OCI-LY7 (cell line): ENCODE results near the gene ASAP3. TPM values are rescaled to one million over a fixed set of nuclear protein-coding genes. Genes with fewer than 3 reads are reported as not detected.

Source experiments
- BruUV-seq: library from RNA; stranded (reverse); fragments of 400-500 nt; replicated peaks from 2 replicates; lab custom pipeline; 2021; lab: Mats Ljungman, UMichigan
- CTCF ChIA-PET: fragments of 300-600 bp; sonication (Branson Sonifier 250); formaldehyde crosslinking; loops from one replicate; lab custom pipeline; 2022; ENCODE audit warnings: antibody characterized with exemption; ENCODE audit not compliant: unreplicated experiment; lab: Charles Lee
- POLR2A ChIA-PET: fragments of 300-600 bp; sonication (Branson Sonifier 250); formaldehyde crosslinking; loops from one replicate; lab custom pipeline; 2022; ENCODE audit warnings: antibody characterized with exemption; lab: Charles Lee
- DNase-seq: peaks from one replicate; pipeline ENCODE4 v3.0.0-alpha.2; 2015; ENCODE audit warnings: low spot score
- H2AFZ ChIP-seq: fragments of 200-600 bp; sonication (generic), shearing (Covaris generic); 2 replicates; pipeline ENCODE4 v1.6.1; 2014; ENCODE audit warnings: mild to moderate bottlenecking, antibody characterized with exemption, low read length, moderate library complexity
- H3K27ac ChIP-seq: fragments of 200-600 bp; sonication (generic); 2 replicates; pipeline ENCODE4 v1.5.1; 2014; ENCODE audit warnings: mixed run types, low read depth, mild to moderate bottlenecking, moderate library complexity, low read length, inconsistent platforms; ENCODE audit not compliant: poor library complexity, severe bottlenecking
- H3K36me3 ChIP-seq: fragments of 200-600 bp; sonication (generic); 2 replicates; pipeline ENCODE4 v1.6.1; 2014; ENCODE audit warnings: mild to moderate bottlenecking, antibody characterized with exemption, low read length, moderate library complexity, mixed read lengths; ENCODE audit not compliant: insufficient read depth
- H3K4me1 ChIP-seq: fragments of 200-600 bp; sonication (generic); 2 replicates; pipeline ENCODE4 v1.5.1; 2014; ENCODE audit warnings: mild to moderate bottlenecking, low read length; ENCODE audit not compliant: insufficient read depth, poor library complexity, severe bottlenecking
- H3K4me2 ChIP-seq: fragments of 200-600 bp; sonication (generic); 2 replicates; pipeline ENCODE4 v1.6.1; 2014; ENCODE audit warnings: mild to moderate bottlenecking, low read length
- H3K4me3 ChIP-seq: fragments of 200-600 bp; sonication (generic); 2 replicates; pipeline ENCODE4 v1.5.1; 2014; ENCODE audit warnings: mild to moderate bottlenecking, low read depth, low read length; ENCODE audit not compliant: poor library complexity, severe bottlenecking
- H3K79me2 ChIP-seq: fragments of 200-600 bp; sonication (generic); 2 replicates; pipeline ENCODE4 v1.6.1; 2016; ENCODE audit warnings: low read depth, mild to moderate bottlenecking, low read length, moderate library complexity, mixed read lengths; ENCODE audit not compliant: insufficient read depth
- H3K9me2 ChIP-seq: fragments of 200-600 bp; sonication (generic); 2 replicates; pipeline ENCODE4 v1.6.1; 2016; ENCODE audit warnings: mild to moderate bottlenecking, low read length, mixed read lengths; ENCODE audit not compliant: insufficient read depth
- H3K9me3 ChIP-seq: fragments of 200-600 bp; sonication (generic); 2 replicates; pipeline ENCODE4 v1.6.1; 2014; ENCODE audit warnings: mild to moderate bottlenecking, mixed run types, low read length, mixed read lengths
- H4K20me1 ChIP-seq: fragments of 200-600 bp; sonication (generic); 2 replicates; pipeline ENCODE4 v1.6.1; 2014; ENCODE audit warnings: mild to moderate bottlenecking, antibody characterized with exemption, low read length, moderate library complexity, mixed read lengths; ENCODE audit not compliant: insufficient read depth
- EZH2phosphoT487 ChIP-seq: fragments of 200-600 bp; sonication (generic); IDR thresholded peaks from 2 replicates; pipeline ENCODE4 v1.6.1; 2018; ENCODE audit warnings: low read depth, borderline replicate concordance, mild to moderate bottlenecking, mixed run types, antibody characterized with exemption, low read length, moderate library complexity, mixed read lengths
- intact Hi-C: fragments of 100-400 bp; cut with micrococcal nuclease; formaldehyde crosslinking; loops from one replicate; pipeline ENCODE4 v1.10.0; 2022; ENCODE audit not compliant: unreplicated experiment
- total RNA-seq, 2 experiments: library from RNA; depleted of rRNA in 1 of 2; stranded (reverse); fragments of >200 nt in 1 of 2; shearing (Covaris generic) in 1 of 2; gene quantifications; 2 replicates each; pipeline ENCODE4 v1.2.3, GENCODE V29; 2014 to 2022
- TF ChIP-seq, protein P1 (sequence below): fragments of 200-600 bp; sonication (generic); conservative IDR thresholded peaks from 2 replicates; pipeline ENCODE4 v1.5.1; 2014; ENCODE audit warnings: mild to moderate bottlenecking, antibody characterized with exemption, low read length, moderate library complexity, mixed read lengths

ASAP3 gene
- total RNA-seq, 2 experiments from 2014 or later = 5.9 to 14.9 TPM

DNA sequence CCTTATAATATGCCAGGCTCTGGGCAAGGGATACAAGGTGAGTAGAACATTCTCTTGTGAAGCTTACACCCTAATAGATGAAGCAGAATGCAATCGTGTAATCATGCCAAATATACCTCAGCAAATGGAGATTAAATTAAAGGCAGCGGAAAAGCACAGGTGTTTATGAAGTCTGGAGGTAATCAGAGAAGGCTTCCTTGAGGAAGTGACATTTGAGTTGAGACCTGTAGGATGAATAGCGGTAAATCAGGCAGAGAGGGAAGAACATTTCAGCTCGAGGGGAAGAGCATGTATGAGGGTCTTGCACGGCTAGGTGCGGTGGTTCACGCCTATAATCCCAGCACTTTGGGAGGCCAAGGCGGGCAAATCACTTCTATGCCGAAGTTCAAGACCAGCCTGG, 33.6 kb upstream of the ASAP3 start:
- Histone ChIP-seq H3K9me2 (no peaks in the 10 kb centered on the region), H3K4me3 (no peak overlapping the region), H3K79me2 (peaks cover 54% of the 10 kb centered on the region), H2AFZ (no peak overlapping the region), H3K36me3 (peaks cover 98% of the 10 kb centered on the region), H3K4me2 (no peak overlapping the region), H3K9me3 (no peaks in the 10 kb centered on the region), H3K27ac (no peak overlapping the region), H3K4me1 (peaks cover 4% of the 10 kb centered on the region), H4K20me1 (peaks cover 22% of the 10 kb centered on the region)
- BruUV-seq = no TSS peak
- ChIA-PET CTCF (no interaction called here), POLR2A (interaction anchor here (0.9 kb wide), 1 partner anchor 16 kb away, joined by 3 read pairs; no protein-coding TSS in a partner anchor)
- no peak for DNase-seq
- TF ChIP-seq EZH2phosphoT487 = no peak
- TF ChIP-seq, protein P1, sequence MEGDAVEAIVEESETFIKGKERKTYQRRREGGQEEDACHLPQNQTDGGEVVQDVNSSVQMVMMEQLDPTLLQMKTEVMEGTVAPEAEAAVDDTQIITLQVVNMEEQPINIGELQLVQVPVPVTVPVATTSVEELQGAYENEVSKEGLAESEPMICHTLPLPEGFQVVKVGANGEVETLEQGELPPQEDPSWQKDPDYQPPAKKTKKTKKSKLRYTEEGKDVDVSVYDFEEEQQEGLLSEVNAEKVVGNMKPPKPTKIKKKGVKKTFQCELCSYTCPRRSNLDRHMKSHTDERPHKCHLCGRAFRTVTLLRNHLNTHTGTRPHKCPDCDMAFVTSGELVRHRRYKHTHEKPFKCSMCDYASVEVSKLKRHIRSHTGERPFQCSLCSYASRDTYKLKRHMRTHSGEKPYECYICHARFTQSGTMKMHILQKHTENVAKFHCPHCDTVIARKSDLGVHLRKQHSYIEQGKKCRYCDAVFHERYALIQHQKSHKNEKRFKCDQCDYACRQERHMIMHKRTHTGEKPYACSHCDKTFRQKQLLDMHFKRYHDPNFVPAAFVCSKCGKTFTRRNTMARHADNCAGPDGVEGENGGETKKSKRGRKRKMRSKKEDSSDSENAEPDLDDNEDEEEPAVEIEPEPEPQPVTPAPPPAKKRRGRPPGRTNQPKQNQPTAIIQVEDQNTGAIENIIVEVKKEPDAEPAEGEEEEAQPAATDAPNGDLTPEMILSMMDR = no peak
- intact Hi-C loops = no loop called here

DNA sequence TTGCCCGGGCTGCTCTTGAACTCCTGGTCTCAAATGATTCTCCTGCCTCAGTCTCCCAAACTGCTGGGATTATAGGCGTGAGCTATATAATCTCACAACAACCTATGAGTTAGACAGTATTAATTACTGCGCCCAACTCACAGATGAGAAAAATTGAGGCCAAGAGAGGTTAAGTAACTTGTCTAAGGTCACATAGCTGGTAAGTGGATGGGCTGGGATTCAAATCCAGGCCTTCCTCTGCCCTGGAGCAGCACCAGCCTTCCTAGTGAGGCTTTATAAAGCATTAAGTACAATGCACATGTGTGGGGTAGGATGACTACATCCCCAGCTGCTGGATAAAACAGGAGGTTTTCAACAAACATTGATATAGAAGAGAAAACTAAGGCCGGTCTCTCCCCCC, 31.9 kb upstream of the ASAP3 start:
- intact Hi-C loops = no loop called here
- Histone ChIP-seq H2AFZ (no peak overlapping the region), H3K4me2 (no peak overlapping the region), H3K4me1 (no peaks in the 10 kb centered on the region), H4K20me1 (peaks cover 14% of the 10 kb centered on the region), H3K36me3 (peaks cover 98% of the 10 kb centered on the region), H3K9me2 (no peaks in the 10 kb centered on the region), H3K79me2 (peaks cover 43% of the 10 kb centered on the region; the same call in 1 of the 2 replicates), H3K4me3 (no peak overlapping the region), H3K9me3 (no peaks in the 10 kb centered on the region), H3K27ac (no peak overlapping the region)
- no TSS peak for BruUV-seq
- DNase-seq = no peak
- CTCF ChIA-PET = interaction anchor here (1.2 kb wide), 1 partner anchor 9 kb away, joined by 7 read pairs; no protein-coding TSS in a partner anchor
- TF ChIP-seq, protein P1 = no peak
- no peak for TF ChIP-seq EZH2phosphoT487
- POLR2A ChIA-PET = interaction anchor here (0.6 to 3.2 kb wide), 3 partner anchors 9 to 29 kb away, joined by 3 to 18 read pairs (median 8); no protein-coding TSS in a partner anchor

DNA sequence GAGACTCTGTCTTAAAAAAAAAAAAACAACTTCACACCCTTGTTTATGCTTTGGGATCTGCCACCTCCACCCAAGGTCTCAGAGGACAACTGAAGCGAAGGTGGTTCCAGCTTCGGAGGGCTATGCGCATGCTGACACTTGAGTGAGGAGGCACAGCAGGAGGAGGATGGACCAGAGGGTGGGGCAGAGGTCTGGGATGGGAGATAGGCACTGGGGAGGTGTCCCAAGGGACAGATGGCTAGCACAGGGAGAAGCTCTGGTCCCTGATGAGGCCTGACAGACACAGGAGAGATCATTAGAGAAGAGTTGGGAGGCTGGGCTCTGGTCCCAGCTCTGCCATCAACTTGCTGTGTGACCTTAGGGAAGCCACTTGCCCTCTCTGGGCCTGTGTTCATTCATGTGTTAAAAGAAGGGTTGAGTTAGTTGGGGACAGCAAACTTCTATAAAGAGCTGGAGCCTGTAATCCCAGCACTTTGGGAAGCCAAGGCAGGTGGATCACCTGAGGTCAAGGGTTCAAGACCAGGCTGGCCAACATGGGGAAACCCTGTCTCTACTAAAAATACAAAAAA, 30.2 kb upstream of the ASAP3 start:
- Histone ChIP-seq H3K4me2 (no peak overlapping the region), H3K79me2 (peaks cover 29% of the 10 kb centered on the region; the same call in 1 of the 2 replicates), H4K20me1 (peaks cover 14% of the 10 kb centered on the region), H3K36me3 (peaks cover 98% of the 10 kb centered on the region), H3K27ac (no peak overlapping the region), H3K4me3 (no peak overlapping the region), H3K4me1 (no peaks in the 10 kb centered on the region), H3K9me3 (no peaks in the 10 kb centered on the region), H2AFZ (no peak overlapping the region), H3K9me2 (no peaks in the 10 kb centered on the region)
- no peak for DNase-seq
- ChIA-PET CTCF (no interaction called here), POLR2A (interaction anchor here (0.6 to 3.2 kb wide), 6 partner anchors 8 to 129 kb away, joined by 3 to 18 read pairs (median 6); no protein-coding TSS in a partner anchor)
- TF ChIP-seq, protein P1 = no peak
- TF ChIP-seq EZH2phosphoT487 = no peak
- BruUV-seq = no TSS peak
- intact Hi-C loops = no loop called here
